ENCODE results near the gene KRTAP2-2.
"Not testable (repeated sequence)": the region's sequence is repeated elsewhere in the genome, so short reads cannot be mapped to it uniquely, and the experiment has no call there.

Gene KRTAP2-2

GRCh38 chr17:41055130-41055529 lies at the start of gene KRTAP2-2:
Gene KRTAP2-2, minus strand, starts transcription at chr17:41055230. Its CDS starts 19 bp downstream, at chr17:41055211.
- H3K9ac ChIP-seq (ENCODE audit: low read length); H3K9me3 ChIP-seq (ENCODE audit: control insufficient read depth, insufficient read depth, low read depth, low read length); H3K36me3 ChIP-seq (ENCODE audit: control insufficient read depth, insufficient read depth, low read length); H3K27ac ChIP-seq (ENCODE audit: low read depth, low read length); H3K4me3 ChIP-seq (ENCODE audit: low read depth, low read length); H3K4me1 ChIP-seq (ENCODE audit: control insufficient read depth, insufficient read depth, low read length); H3K27me3 ChIP-seq (ENCODE audit: control insufficient read depth, insufficient read depth, low read length): not testable (repeated sequence)

GRCh38 chr17:41104386-41105038 lies 49.5 kb upstream of the KRTAP2-2 start:
- H3K9ac ChIP-seq (ENCODE audit: low read length); H3K27me3 ChIP-seq (ENCODE audit: control insufficient read depth, insufficient read depth, low read length); H3K9me3 ChIP-seq (ENCODE audit: control insufficient read depth, insufficient read depth, low read depth, low read length); H3K36me3 ChIP-seq (ENCODE audit: control insufficient read depth, insufficient read depth, low read length); H3K27ac ChIP-seq (ENCODE audit: low read depth, low read length); H3K4me3 ChIP-seq (ENCODE audit: low read depth, low read length); H3K4me1 ChIP-seq (ENCODE audit: control insufficient read depth, insufficient read depth, low read length): not testable (repeated sequence)

GRCh38 chr17:41103896-41104295 lies 48.9 kb upstream of the KRTAP2-2 start:
- Histone ChIP-seq H3K9ac (ENCODE audit: low read length) (no peak overlapping the region), H3K4me1 (ENCODE audit: control insufficient read depth, insufficient read depth, low read length) (peaks cover 8% of the 10 kb centered on the region; the same call in 1 of the 2 replicates), H3K9me3 (ENCODE audit: control insufficient read depth, insufficient read depth, low read depth, low read length) (no peaks in the 10 kb centered on the region), H3K27ac (ENCODE audit: low read depth, low read length) (no peak overlapping the region), H3K4me3 (ENCODE audit: low read depth, low read length) (no peak overlapping the region), H3K27me3 (ENCODE audit: control insufficient read depth, insufficient read depth, low read length) (no peaks in the 10 kb centered on the region), H3K36me3 (ENCODE audit: control insufficient read depth, insufficient read depth, low read length) (no peaks in the 10 kb centered on the region)

- no peak within 1 kb of the TSS for H3K4me3 ChIP-seq (ENCODE audit: low read depth, low read length)
- H3K9me3 ChIP-seq (ENCODE audit: control insufficient read depth, insufficient read depth, low read depth, low read length): no peaks in the 10 kb centered on the region
- H3K36me3 ChIP-seq (ENCODE audit: control insufficient read depth, insufficient read depth, low read length): no peaks in the 10 kb centered on the region
- no peak within 1 kb of the TSS for H3K27ac ChIP-seq (ENCODE audit: low read depth, low read length)
- H3K9ac ChIP-seq (ENCODE audit: low read length): no peak within 1 kb of the TSS
- H3K4me1 ChIP-seq (ENCODE audit: control insufficient read depth, insufficient read depth, low read length): no peaks in the 10 kb centered on the region; the same call in 1 of the 2 replicates
- no peaks in the 10 kb centered on the region for H3K27me3 ChIP-seq (ENCODE audit: control insufficient read depth, insufficient read depth, low read length)
These were observed 46.7 kb upstream of the KRTAP2-2 start, which contains the start of gene KRTAP4-16 for GRCh38 chr17:41101586-41102259. Gene KRTAP4-16, minus strand, starts transcription at chr17:41102209. Its CDS starts 0 bp downstream, at chr17:41102209.

GRCh38 chr17:41099682-41100480 lies 44.9 kb upstream of the KRTAP2-2 start:
- H3K27me3 ChIP-seq (ENCODE audit: control insufficient read depth, insufficient read depth, low read length); H3K9ac ChIP-seq (ENCODE audit: low read length); H3K4me3 ChIP-seq (ENCODE audit: low read depth, low read length); H3K9me3 ChIP-seq (ENCODE audit: control insufficient read depth, insufficient read depth, low read depth, low read length); H3K27ac ChIP-seq (ENCODE audit: low read depth, low read length); H3K36me3 ChIP-seq (ENCODE audit: control insufficient read depth, insufficient read depth, low read length); H3K4me1 ChIP-seq (ENCODE audit: control insufficient read depth, insufficient read depth, low read length): not testable (repeated sequence)

GRCh38 chr17:41098481-41098880 lies 43.5 kb upstream of the KRTAP2-2 start:
- Histone ChIP-seq H3K36me3 (ENCODE audit: control insufficient read depth, insufficient read depth, low read length) (no peaks in the 10 kb centered on the region), H3K27ac (ENCODE audit: low read depth, low read length) (no peak overlapping the region), H3K9ac (ENCODE audit: low read length) (no peak overlapping the region), H3K9me3 (ENCODE audit: control insufficient read depth, insufficient read depth, low read depth, low read length) (peaks cover 6% of the 10 kb centered on the region), H3K27me3 (ENCODE audit: control insufficient read depth, insufficient read depth, low read length) (no peaks in the 10 kb centered on the region), H3K4me1 (ENCODE audit: control insufficient read depth, insufficient read depth, low read length) (no peaks in the 10 kb centered on the region), H3K4me3 (ENCODE audit: low read depth, low read length) (no peak overlapping the region)

- H3K36me3 ChIP-seq (ENCODE audit: control insufficient read depth, insufficient read depth, low read length): no peaks in the 10 kb centered on the region
- H3K4me1 ChIP-seq (ENCODE audit: control insufficient read depth, insufficient read depth, low read length): no peaks in the 10 kb centered on the region
- H3K4me3 ChIP-seq (ENCODE audit: low read depth, low read length): no peak within 1 kb of the TSS
- no peaks in the 10 kb centered on the region for H3K27me3 ChIP-seq (ENCODE audit: control insufficient read depth, insufficient read depth, low read length)
- H3K9ac ChIP-seq (ENCODE audit: low read length): no peak within 1 kb of the TSS
- H3K9me3 ChIP-seq (ENCODE audit: control insufficient read depth, insufficient read depth, low read depth, low read length): peaks cover 6% of the 10 kb centered on the region
- no peak within 1 kb of the TSS for H3K27ac ChIP-seq (ENCODE audit: low read depth, low read length)
These were observed 43.0 kb upstream of the KRTAP2-2 start, which contains the start of gene KRTAP4-8 for GRCh38 chr17:41098042-41098441. Gene KRTAP4-8, minus strand, starts transcription at chr17:41098142. Its CDS starts 58 bp downstream, at chr17:41098084.

GRCh38 chr17:41096055-41096454 lies 41.0 kb upstream of the KRTAP2-2 start:
- Histone ChIP-seq H3K27ac (ENCODE audit: low read depth, low read length) (no peak overlapping the region), H3K4me1 (ENCODE audit: control insufficient read depth, insufficient read depth, low read length) (no peaks in the 10 kb centered on the region), H3K36me3 (ENCODE audit: control insufficient read depth, insufficient read depth, low read length) (no peaks in the 10 kb centered on the region), H3K27me3 (ENCODE audit: control insufficient read depth, insufficient read depth, low read length) (no peaks in the 10 kb centered on the region), H3K4me3 (ENCODE audit: low read depth, low read length) (no peak overlapping the region), H3K9me3 (ENCODE audit: control insufficient read depth, insufficient read depth, low read depth, low read length) (peaks cover 11% of the 10 kb centered on the region), H3K9ac (ENCODE audit: low read length) (no peak overlapping the region)

- H3K9me3 ChIP-seq (ENCODE audit: control insufficient read depth, insufficient read depth, low read depth, low read length); H3K4me3 ChIP-seq (ENCODE audit: low read depth, low read length); H3K27ac ChIP-seq (ENCODE audit: low read depth, low read length); H3K27me3 ChIP-seq (ENCODE audit: control insufficient read depth, insufficient read depth, low read length); H3K9ac ChIP-seq (ENCODE audit: low read length); H3K36me3 ChIP-seq (ENCODE audit: control insufficient read depth, insufficient read depth, low read length); H3K4me1 ChIP-seq (ENCODE audit: control insufficient read depth, insufficient read depth, low read length): not testable (repeated sequence)
These were observed 33.8 kb upstream of the KRTAP2-2 start for GRCh38 chr17:41088760-41089352.

- H3K4me3 ChIP-seq (ENCODE audit: low read depth, low read length); H3K36me3 ChIP-seq (ENCODE audit: control insufficient read depth, insufficient read depth, low read length); H3K27ac ChIP-seq (ENCODE audit: low read depth, low read length); H3K9me3 ChIP-seq (ENCODE audit: control insufficient read depth, insufficient read depth, low read depth, low read length); H3K9ac ChIP-seq (ENCODE audit: low read length); H3K4me1 ChIP-seq (ENCODE audit: control insufficient read depth, insufficient read depth, low read length); H3K27me3 ChIP-seq (ENCODE audit: control insufficient read depth, insufficient read depth, low read length): not testable (repeated sequence)
These were observed 29.2 kb upstream of the KRTAP2-2 start, which contains the start of gene KRTAP4-7 for GRCh38 chr17:41084100-41084856. Gene KRTAP4-7, plus strand, starts transcription at chr17:41084150. Its CDS starts 57 bp downstream, at chr17:41084207.

Measured in HUES6 (cell line).